MM.1S (cell line): Measurements from ENCODE around the gene FXR1.

Experiments
- CTCF ChIP-seq: fragments of 300-600 bp; sonication (generic); IDR thresholded peaks from 2 replicates; pipeline ENCODE4 v1.5.1; 2016; ENCODE audit warnings: antibody characterized with exemption, low read length, mixed read lengths
- EZH2phosphoT487 ChIP-seq: fragments of 300-600 bp; sonication (generic); IDR thresholded peaks from 2 replicates; pipeline ENCODE4 v1.6.1; 2018; ENCODE audit warnings: antibody characterized with exemption, low read length

- TF ChIP-seq CTCF (no peak), EZH2phosphoT487 (no peak)
These were observed 65.0 kb downstream of the FXR1 start for GRCh38 chr3:180977498-180977897.
